OCI-LY7 (cell line): ENCODE data around the gene LRFN2. TPM values are rescaled to one million over a fixed set of nuclear protein-coding genes. Genes with fewer than 3 reads are reported as not detected.

Experiments used
- BruUV-seq: library from RNA; stranded (reverse); fragments of 400-500 nt; replicated peaks from 2 replicates; lab custom pipeline; 2021; lab: Mats Ljungman, UMichigan
- CTCF ChIA-PET: fragments of 300-600 bp; sonication (Branson Sonifier 250); formaldehyde crosslinking; loops from one replicate; lab custom pipeline; 2022; ENCODE audit warnings: antibody characterized with exemption; ENCODE audit not compliant: unreplicated experiment; lab: Charles Lee
- POLR2A ChIA-PET: fragments of 300-600 bp; sonication (Branson Sonifier 250); formaldehyde crosslinking; loops from one replicate; lab custom pipeline; 2022; ENCODE audit warnings: antibody characterized with exemption; lab: Charles Lee
- DNase-seq: peaks from one replicate; pipeline ENCODE4 v3.0.0-alpha.2; 2015; ENCODE audit warnings: low spot score
- H2AFZ ChIP-seq: fragments of 200-600 bp; sonication (generic), shearing (Covaris generic); 2 replicates; pipeline ENCODE4 v1.6.1; 2014; ENCODE audit warnings: mild to moderate bottlenecking, antibody characterized with exemption, low read length, moderate library complexity
- H3K27ac ChIP-seq: fragments of 200-600 bp; sonication (generic); 2 replicates; pipeline ENCODE4 v1.5.1; 2014; ENCODE audit warnings: mixed run types, low read depth, mild to moderate bottlenecking, moderate library complexity, low read length, inconsistent platforms; ENCODE audit not compliant: poor library complexity, severe bottlenecking
- H3K36me3 ChIP-seq: fragments of 200-600 bp; sonication (generic); 2 replicates; pipeline ENCODE4 v1.6.1; 2014; ENCODE audit warnings: mild to moderate bottlenecking, antibody characterized with exemption, low read length, moderate library complexity, mixed read lengths; ENCODE audit not compliant: insufficient read depth
- H3K4me1 ChIP-seq: fragments of 200-600 bp; sonication (generic); 2 replicates; pipeline ENCODE4 v1.5.1; 2014; ENCODE audit warnings: mild to moderate bottlenecking, low read length; ENCODE audit not compliant: insufficient read depth, poor library complexity, severe bottlenecking
- H3K4me2 ChIP-seq: fragments of 200-600 bp; sonication (generic); 2 replicates; pipeline ENCODE4 v1.6.1; 2014; ENCODE audit warnings: mild to moderate bottlenecking, low read length
- H3K4me3 ChIP-seq: fragments of 200-600 bp; sonication (generic); 2 replicates; pipeline ENCODE4 v1.5.1; 2014; ENCODE audit warnings: mild to moderate bottlenecking, low read depth, low read length; ENCODE audit not compliant: poor library complexity, severe bottlenecking
- H3K79me2 ChIP-seq: fragments of 200-600 bp; sonication (generic); 2 replicates; pipeline ENCODE4 v1.6.1; 2016; ENCODE audit warnings: low read depth, mild to moderate bottlenecking, low read length, moderate library complexity, mixed read lengths; ENCODE audit not compliant: insufficient read depth
- H3K9me2 ChIP-seq: fragments of 200-600 bp; sonication (generic); 2 replicates; pipeline ENCODE4 v1.6.1; 2016; ENCODE audit warnings: mild to moderate bottlenecking, low read length, mixed read lengths; ENCODE audit not compliant: insufficient read depth
- H3K9me3 ChIP-seq: fragments of 200-600 bp; sonication (generic); 2 replicates; pipeline ENCODE4 v1.6.1; 2014; ENCODE audit warnings: mild to moderate bottlenecking, mixed run types, low read length, mixed read lengths
- H4K20me1 ChIP-seq: fragments of 200-600 bp; sonication (generic); 2 replicates; pipeline ENCODE4 v1.6.1; 2014; ENCODE audit warnings: mild to moderate bottlenecking, antibody characterized with exemption, low read length, moderate library complexity, mixed read lengths; ENCODE audit not compliant: insufficient read depth
- EZH2phosphoT487 ChIP-seq: fragments of 200-600 bp; sonication (generic); IDR thresholded peaks from 2 replicates; pipeline ENCODE4 v1.6.1; 2018; ENCODE audit warnings: low read depth, borderline replicate concordance, mild to moderate bottlenecking, mixed run types, antibody characterized with exemption, low read length, moderate library complexity, mixed read lengths
- intact Hi-C: fragments of 100-400 bp; cut with micrococcal nuclease; formaldehyde crosslinking; loops from one replicate; pipeline ENCODE4 v1.10.0; 2022; ENCODE audit not compliant: unreplicated experiment
- total RNA-seq, 2 experiments: library from RNA; depleted of rRNA in 1 of 2; stranded (reverse); fragments of >200 nt in 1 of 2; shearing (Covaris generic) in 1 of 2; gene quantifications; 2 replicates each; pipeline ENCODE4 v1.2.3, GENCODE V29; 2014 to 2022
- TF ChIP-seq, protein P1 (sequence below): fragments of 200-600 bp; sonication (generic); conservative IDR thresholded peaks from 2 replicates; pipeline ENCODE4 v1.5.1; 2014; ENCODE audit warnings: mild to moderate bottlenecking, antibody characterized with exemption, low read length, moderate library complexity, mixed read lengths

LRFN2 gene
- total RNA-seq, 2 experiments from 2014 or later: not detected

DNA sequence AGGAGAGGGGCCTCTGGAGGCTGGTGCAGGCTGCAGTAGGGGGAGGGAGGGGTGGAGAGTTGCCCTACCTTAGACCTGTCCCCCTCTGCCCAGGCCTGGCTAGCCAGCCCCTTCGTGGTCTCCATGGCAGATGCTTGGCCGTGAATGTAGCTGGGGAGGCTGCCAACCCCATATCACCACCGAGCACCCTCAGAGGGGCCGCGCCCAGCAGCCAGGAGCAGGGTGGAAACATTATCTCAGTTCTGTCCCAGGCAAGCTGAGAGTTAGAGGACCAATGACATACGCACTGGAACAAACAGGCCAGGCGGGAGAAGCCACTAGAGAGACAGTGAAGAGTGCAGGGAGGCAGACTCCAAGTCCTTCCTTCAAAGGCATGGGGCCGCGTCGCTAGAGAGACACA, 66.5 kb downstream of the LRFN2 start:
- BruUV-seq: no TSS peak
- no peak overlapping the region for H3K27ac ChIP-seq
- intact Hi-C loops: no loop called here
- no peaks in the 10 kb centered on the region for H4K20me1 ChIP-seq
- H2AFZ ChIP-seq: no peak overlapping the region
- no peaks in the 10 kb centered on the region for H3K79me2 ChIP-seq
- POLR2A ChIA-PET: no interaction called here
- H3K9me3 ChIP-seq: no peaks in the 10 kb centered on the region
- no peak for DNase-seq
- TF ChIP-seq EZH2phosphoT487: no peak
- TF ChIP-seq, protein P1, sequence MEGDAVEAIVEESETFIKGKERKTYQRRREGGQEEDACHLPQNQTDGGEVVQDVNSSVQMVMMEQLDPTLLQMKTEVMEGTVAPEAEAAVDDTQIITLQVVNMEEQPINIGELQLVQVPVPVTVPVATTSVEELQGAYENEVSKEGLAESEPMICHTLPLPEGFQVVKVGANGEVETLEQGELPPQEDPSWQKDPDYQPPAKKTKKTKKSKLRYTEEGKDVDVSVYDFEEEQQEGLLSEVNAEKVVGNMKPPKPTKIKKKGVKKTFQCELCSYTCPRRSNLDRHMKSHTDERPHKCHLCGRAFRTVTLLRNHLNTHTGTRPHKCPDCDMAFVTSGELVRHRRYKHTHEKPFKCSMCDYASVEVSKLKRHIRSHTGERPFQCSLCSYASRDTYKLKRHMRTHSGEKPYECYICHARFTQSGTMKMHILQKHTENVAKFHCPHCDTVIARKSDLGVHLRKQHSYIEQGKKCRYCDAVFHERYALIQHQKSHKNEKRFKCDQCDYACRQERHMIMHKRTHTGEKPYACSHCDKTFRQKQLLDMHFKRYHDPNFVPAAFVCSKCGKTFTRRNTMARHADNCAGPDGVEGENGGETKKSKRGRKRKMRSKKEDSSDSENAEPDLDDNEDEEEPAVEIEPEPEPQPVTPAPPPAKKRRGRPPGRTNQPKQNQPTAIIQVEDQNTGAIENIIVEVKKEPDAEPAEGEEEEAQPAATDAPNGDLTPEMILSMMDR: no peak
- CTCF ChIA-PET: no interaction called here
- H3K4me3 ChIP-seq: no peak overlapping the region
- H3K4me1 ChIP-seq: no peaks in the 10 kb centered on the region
- H3K4me2 ChIP-seq: no peak overlapping the region
- no peaks in the 10 kb centered on the region for H3K9me2 ChIP-seq
- H3K36me3 ChIP-seq: no peaks in the 10 kb centered on the region

DNA sequence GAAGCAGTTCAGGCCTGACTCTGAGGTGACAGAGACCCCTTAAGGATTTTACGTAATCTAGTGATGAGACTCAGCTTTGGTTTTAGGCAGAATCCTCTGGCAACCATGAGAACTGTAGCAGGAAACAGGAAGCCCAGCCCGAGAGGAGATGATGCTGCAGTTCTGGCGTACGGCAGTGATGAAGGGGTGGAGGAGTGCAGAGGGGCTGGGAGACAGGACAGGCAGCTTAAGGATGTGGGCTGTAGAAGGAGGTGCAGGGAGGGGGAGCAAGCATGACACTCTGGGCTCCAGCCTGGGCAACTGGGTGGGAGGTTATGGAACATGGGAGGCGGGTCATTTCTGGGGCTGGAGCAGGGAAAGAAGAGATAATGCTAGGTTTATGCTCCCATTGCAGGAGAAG, 67.1 kb downstream of the LRFN2 start:
- CTCF ChIA-PET: no interaction called here
- no peaks in the 10 kb centered on the region for H3K79me2 ChIP-seq
- no peaks in the 10 kb centered on the region for H3K36me3 ChIP-seq
- POLR2A ChIA-PET: no interaction called here
- intact Hi-C loops: no loop called here
- H3K4me2 ChIP-seq: no peak overlapping the region
- no peaks in the 10 kb centered on the region for H3K9me2 ChIP-seq
- no peak for TF ChIP-seq EZH2phosphoT487
- TF ChIP-seq, protein P1: no peak
- H3K4me3 ChIP-seq: no peak overlapping the region
- no peaks in the 10 kb centered on the region for H3K9me3 ChIP-seq
- no TSS peak for BruUV-seq
- no peaks in the 10 kb centered on the region for H4K20me1 ChIP-seq
- no peaks in the 10 kb centered on the region for H3K4me1 ChIP-seq
- DNase-seq: no peak
- no peak overlapping the region for H3K27ac ChIP-seq
- H2AFZ ChIP-seq: no peak overlapping the region

DNA sequence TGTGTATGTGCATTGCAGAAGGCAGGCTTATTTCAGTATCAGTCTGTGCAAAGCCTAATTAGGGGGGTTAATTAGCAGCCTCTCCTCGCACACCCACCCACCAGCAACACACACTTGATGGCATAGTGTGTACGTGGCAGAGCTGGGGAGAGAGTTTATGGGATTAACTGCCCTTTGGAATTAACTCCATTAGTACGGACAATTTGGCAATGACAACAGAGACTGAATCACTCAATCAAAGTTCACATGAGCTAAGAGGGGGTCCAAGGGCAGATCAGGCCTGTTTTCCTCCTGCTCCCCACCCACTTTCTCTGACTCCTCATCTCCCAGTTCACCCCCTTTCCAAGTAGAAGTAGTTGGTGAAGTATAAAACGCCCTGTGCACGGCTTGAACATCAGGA, 69.5 kb downstream of the LRFN2 start:
- H2AFZ ChIP-seq: no peak overlapping the region
- H3K4me3 ChIP-seq: no peak overlapping the region
- H4K20me1 ChIP-seq: no peaks in the 10 kb centered on the region
- BruUV-seq: no TSS peak
- H3K9me2 ChIP-seq: no peaks in the 10 kb centered on the region
- intact Hi-C loops: no loop called here
- H3K9me3 ChIP-seq: no peaks in the 10 kb centered on the region
- H3K27ac ChIP-seq: no peak overlapping the region
- H3K4me1 ChIP-seq: no peaks in the 10 kb centered on the region
- POLR2A ChIA-PET: no interaction called here
- CTCF ChIA-PET: no interaction called here
- DNase-seq: no peak
- H3K36me3 ChIP-seq: no peaks in the 10 kb centered on the region
- TF ChIP-seq, protein P1: no peak
- TF ChIP-seq EZH2phosphoT487: no peak
- no peaks in the 10 kb centered on the region for H3K79me2 ChIP-seq
- no peak overlapping the region for H3K4me2 ChIP-seq
